Panc1 (cell line): ENCODE data around the gene PDE4A. TPM values are rescaled to one million over a fixed set of nuclear protein-coding genes. Genes with fewer than 3 reads are reported as not detected.
A peak's percentile ranks its signal among the peaks of the same experiment; 100 is the strongest.

Experiments
- ATAC-seq: fragments of 200-7000 bp; cut with Tn5 transposase; 2 replicates; pipeline ENCODE4 v1.9.1; 2020; ENCODE audit warnings: mild to moderate bottlenecking, moderate library complexity
- BruUV-seq: library from RNA; stranded (reverse); fragments of 400-500 nt; replicated peaks from 2 replicates; lab custom pipeline; 2021; lab: Mats Ljungman, UMichigan
- CTCF ChIA-PET: fragments of 300-600 bp; sonication (Branson Sonifier 250); formaldehyde crosslinking; loops from one replicate; lab custom pipeline; 2022; ENCODE audit warnings: antibody characterized with exemption; lab: Charles Lee
- POLR2A ChIA-PET: fragments of 300-600 bp; sonication (Branson Sonifier 250); formaldehyde crosslinking; loops from one replicate; lab custom pipeline; 2022; ENCODE audit warnings: antibody characterized with exemption; lab: Charles Lee
- DNase-seq: peaks from one replicate; pipeline ENCODE4 v3.0.0-alpha.2; 2010; ENCODE audit warnings: low read depth, low spot score
- H3K27ac ChIP-seq: 2 replicates; pipeline ENCODE4 v1.5.1; 2011; ENCODE audit warnings: mild to moderate bottlenecking, low read length, inconsistent platforms
- H3K27me3 ChIP-seq: fragments of 200-500 bp; sonication (Bioruptor generic); 2 replicates; pipeline ENCODE4 v1.6.0; 2014; ENCODE audit warnings: low read length, inconsistent platforms; ENCODE audit not compliant: control insufficient read depth, insufficient read depth
- H3K36me3 ChIP-seq: fragments of 200-500 bp; sonication (Bioruptor generic); 2 replicates; pipeline ENCODE4 v1.5.1; 2014; ENCODE audit warnings: inconsistent platforms, mild to moderate bottlenecking, low read length, moderate library complexity; ENCODE audit not compliant: control insufficient read depth, insufficient read depth
- H3K4me1 ChIP-seq: 2 replicates; pipeline ENCODE4 v1.5.1; 2011; ENCODE audit warnings: inconsistent platforms, mild to moderate bottlenecking, low read length, moderate library complexity; ENCODE audit not compliant: control insufficient read depth, insufficient read depth
- H3K4me3 ChIP-seq, 2 experiments: 2 replicates each; pipeline ENCODE4 v1.5.1; 2011 to 2012; ENCODE audit warnings: low read depth in 2 of 2, low read length in 2 of 2, mild to moderate bottlenecking in 2 of 2, inconsistent platforms in 1 of 2, moderate library complexity in 1 of 2
- H3K9me3 ChIP-seq: fragments of 200-500 bp; sonication (Bioruptor generic); 2 replicates; pipeline ENCODE4 v1.5.1; 2014; ENCODE audit warnings: low read depth, mild to moderate bottlenecking, inconsistent platforms, low read length, moderate library complexity; ENCODE audit not compliant: control insufficient read depth, insufficient read depth
- CTCF ChIP-seq: fragments of 450-650 bp; IDR thresholded peaks from 2 replicates; pipeline ENCODE4 v1.5.1; 2017; ENCODE audit warnings: mild to moderate bottlenecking
- POLR2AphosphoS5 ChIP-seq: IDR thresholded peaks from 2 replicates; pipeline ENCODE4 v1.6.1; 2012; ENCODE audit warnings: mild to moderate bottlenecking, low read depth, low read length, moderate library complexity
- SIN3A ChIP-seq: IDR thresholded peaks from 2 replicates; pipeline ENCODE4 v1.6.1; 2012; ENCODE audit warnings: low read depth, mild to moderate bottlenecking, low read length, moderate library complexity, borderline replicate concordance; ENCODE audit not compliant: insufficient read depth
- TCF7L2 ChIP-seq: IDR thresholded peaks from 2 replicates; pipeline ENCODE4 v1.6.1; 2011; ENCODE audit warnings: mild to moderate bottlenecking, low read depth, low read length, inconsistent platforms
- in situ Hi-C: cut with HindIII; loops from 2 replicates; pipeline ENCODE4 v1.10.0; 2016; ENCODE audit warnings: low sequenced_read_pairs, low pct_unique_long_range_greater_than_20kb
- intact Hi-C: fragments of 100-400 bp; cut with micrococcal nuclease; formaldehyde crosslinking; loops from one replicate; pipeline ENCODE4 v1.10.0; 2022; ENCODE audit not compliant: unreplicated experiment
- total RNA-seq: library from RNA; stranded (reverse); gene quantifications from one replicate; pipeline ENCODE4 v1.2.1, GENCODE V29; 2021; ENCODE audit not compliant: unreplicated experiment
- TF ChIP-seq, protein P1 (sequence below), 2 experiments: IDR thresholded peaks; 2 replicates each; pipeline ENCODE4 v1.6.1; 2011 to 2012; ENCODE audit warnings: low read depth in 2 of 2, control low read depth in 1 of 2, low read length in 1 of 2, mild to moderate bottlenecking in 1 of 2, moderate library complexity in 1 of 2; ENCODE audit not compliant: insufficient read depth in 1 of 2

Gene PDE4A
- total RNA-seq, 1 experiment from 2014 or later, result 25.8 TPM

DNA sequence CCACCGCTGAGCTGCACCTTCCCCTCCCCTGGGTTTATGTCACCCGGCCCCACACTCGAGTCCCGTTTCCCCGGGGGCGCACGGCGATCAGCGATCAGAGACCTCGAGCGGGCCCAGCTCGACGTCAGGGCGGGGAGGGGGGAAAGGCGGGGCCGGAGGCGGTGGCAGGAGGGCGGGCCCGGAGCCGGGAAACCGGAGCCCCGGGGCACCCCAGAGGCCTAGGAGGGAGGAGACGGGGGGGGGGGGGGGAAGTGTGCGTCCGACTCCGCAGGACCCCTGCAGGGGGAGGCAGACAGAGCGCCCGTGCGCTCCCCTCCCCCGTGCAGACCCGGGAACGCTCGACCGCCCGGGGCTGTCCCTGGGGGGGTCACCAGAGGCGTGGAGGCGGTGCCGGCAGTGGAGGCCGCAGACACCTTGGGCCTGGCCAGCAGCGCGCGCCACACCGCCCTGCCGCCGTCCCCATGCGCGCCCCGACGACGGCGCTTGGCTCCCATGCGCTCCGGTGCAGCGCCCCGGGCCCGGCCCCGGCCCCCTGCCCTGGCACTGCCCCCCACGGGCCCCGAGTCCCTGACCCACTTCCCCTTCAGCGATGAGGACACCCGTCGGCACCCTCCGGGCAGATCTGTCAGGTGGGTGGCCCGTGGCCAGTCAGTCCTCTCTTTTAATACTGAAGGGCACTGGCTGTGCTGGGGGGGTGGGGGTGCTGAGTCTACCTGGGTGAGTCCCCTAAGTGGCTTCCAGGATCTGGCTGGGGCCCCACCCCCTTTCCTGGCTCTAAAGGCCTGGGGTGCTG lies 11.8 kb downstream of the PDE4A start:
- TF ChIP-seq CTCF (no peak), SIN3A (no peak), POLR2AphosphoS5 (no peak), TCF7L2 (no peak)
- TF ChIP-seq, protein P1, sequence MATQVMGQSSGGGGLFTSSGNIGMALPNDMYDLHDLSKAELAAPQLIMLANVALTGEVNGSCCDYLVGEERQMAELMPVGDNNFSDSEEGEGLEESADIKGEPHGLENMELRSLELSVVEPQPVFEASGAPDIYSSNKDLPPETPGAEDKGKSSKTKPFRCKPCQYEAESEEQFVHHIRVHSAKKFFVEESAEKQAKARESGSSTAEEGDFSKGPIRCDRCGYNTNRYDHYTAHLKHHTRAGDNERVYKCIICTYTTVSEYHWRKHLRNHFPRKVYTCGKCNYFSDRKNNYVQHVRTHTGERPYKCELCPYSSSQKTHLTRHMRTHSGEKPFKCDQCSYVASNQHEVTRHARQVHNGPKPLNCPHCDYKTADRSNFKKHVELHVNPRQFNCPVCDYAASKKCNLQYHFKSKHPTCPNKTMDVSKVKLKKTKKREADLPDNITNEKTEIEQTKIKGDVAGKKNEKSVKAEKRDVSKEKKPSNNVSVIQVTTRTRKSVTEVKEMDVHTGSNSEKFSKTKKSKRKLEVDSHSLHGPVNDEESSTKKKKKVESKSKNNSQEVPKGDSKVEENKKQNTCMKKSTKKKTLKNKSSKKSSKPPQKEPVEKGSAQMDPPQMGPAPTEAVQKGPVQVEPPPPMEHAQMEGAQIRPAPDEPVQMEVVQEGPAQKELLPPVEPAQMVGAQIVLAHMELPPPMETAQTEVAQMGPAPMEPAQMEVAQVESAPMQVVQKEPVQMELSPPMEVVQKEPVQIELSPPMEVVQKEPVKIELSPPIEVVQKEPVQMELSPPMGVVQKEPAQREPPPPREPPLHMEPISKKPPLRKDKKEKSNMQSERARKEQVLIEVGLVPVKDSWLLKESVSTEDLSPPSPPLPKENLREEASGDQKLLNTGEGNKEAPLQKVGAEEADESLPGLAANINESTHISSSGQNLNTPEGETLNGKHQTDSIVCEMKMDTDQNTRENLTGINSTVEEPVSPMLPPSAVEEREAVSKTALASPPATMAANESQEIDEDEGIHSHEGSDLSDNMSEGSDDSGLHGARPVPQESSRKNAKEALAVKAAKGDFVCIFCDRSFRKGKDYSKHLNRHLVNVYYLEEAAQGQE (IDR thresholded peaks at IDR 0.05; ENCODE audit: insufficient read depth in 1 of 2, low read depth in 2 of 2, low read length in 1 of 2), result no peak
- ATAC-seq (peak; percentile 74), DNase-seq (no peak)
- peak overlapping the region; percentile 75 for H3K27ac ChIP-seq
- BruUV-seq, result no TSS peak
- H3K27me3 ChIP-seq, result no peaks in the 10 kb centered on the region
- intact Hi-C loops (no loop called here), in situ Hi-C loops (no loop called here)
- H3K4me1 ChIP-seq, result peaks cover 17% of the 10 kb centered on the region
- no peaks in the 10 kb centered on the region for H3K9me3 ChIP-seq
- CTCF ChIA-PET, result interaction anchor here (0.6 kb wide), 2 partner anchors 14 to 75 kb away, joined by 4 to 11 read pairs; no protein-coding TSS in a partner anchor
- H3K4me3 ChIP-seq, result peak overlapping the region; percentile 49 to 65
- POLR2A ChIA-PET, result no interaction called here
- H3K36me3 ChIP-seq, result no peaks in the 10 kb centered on the region

DNA sequence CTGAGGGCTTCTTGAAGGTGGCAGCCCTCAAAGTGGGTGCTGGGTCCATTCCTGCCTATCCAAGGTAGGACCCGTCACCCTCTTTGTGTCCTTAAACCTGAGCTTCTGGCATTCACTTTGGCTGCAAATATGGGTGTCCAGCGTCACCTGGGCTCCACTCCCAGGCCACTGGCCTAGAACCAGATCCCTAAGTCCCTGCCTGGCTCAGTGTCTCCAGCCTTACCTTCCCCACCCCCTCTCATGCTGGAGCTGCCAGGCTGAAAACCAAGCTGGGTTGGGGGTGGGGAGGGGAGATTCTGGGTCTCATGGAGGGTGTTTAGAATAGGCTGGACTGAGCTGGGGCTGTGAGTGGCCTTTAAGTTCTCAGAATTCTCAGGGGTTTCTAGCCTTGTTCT lies 12.4 kb downstream of the PDE4A start:
- in situ Hi-C loops, result no loop called here
- no TSS peak for BruUV-seq
- no peak for ATAC-seq
- Histone ChIP-seq H3K9me3 (no peaks in the 10 kb centered on the region), H3K27ac (peak overlapping the region; percentile 57), H3K27me3 (no peaks in the 10 kb centered on the region), H3K4me3 (peak overlapping the region; percentile 32 to 49; a peak in 3 of 4 replicates), H3K4me1 (peaks cover 17% of the 10 kb centered on the region), H3K36me3 (no peaks in the 10 kb centered on the region)
- CTCF ChIA-PET, result no interaction called here
- intact Hi-C loops, result no loop called here
- DNase-seq, result no peak
- TF ChIP-seq TCF7L2, result no peak
- no peak for TF ChIP-seq CTCF
- no peak for TF ChIP-seq POLR2AphosphoS5
- TF ChIP-seq, protein P1 (IDR thresholded peaks at IDR 0.05; ENCODE audit: insufficient read depth in 1 of 2, low read depth in 2 of 2, low read length in 1 of 2), result no peak
- no peak for TF ChIP-seq SIN3A
- POLR2A ChIA-PET, result no interaction called here
